GM18517 (cell line): ENCODE measurements around the gene SHISA4.

ENCODE experiments used
- ATAC-seq: cut with Tn5 transposase; IDR thresholded peaks from one replicate; pipeline ENCODE4 v1.9.1; 2021; ENCODE audit warnings: mild to moderate bottlenecking, moderate library complexity; ENCODE audit not compliant: unreplicated experiment

Gene SHISA4

DNA sequence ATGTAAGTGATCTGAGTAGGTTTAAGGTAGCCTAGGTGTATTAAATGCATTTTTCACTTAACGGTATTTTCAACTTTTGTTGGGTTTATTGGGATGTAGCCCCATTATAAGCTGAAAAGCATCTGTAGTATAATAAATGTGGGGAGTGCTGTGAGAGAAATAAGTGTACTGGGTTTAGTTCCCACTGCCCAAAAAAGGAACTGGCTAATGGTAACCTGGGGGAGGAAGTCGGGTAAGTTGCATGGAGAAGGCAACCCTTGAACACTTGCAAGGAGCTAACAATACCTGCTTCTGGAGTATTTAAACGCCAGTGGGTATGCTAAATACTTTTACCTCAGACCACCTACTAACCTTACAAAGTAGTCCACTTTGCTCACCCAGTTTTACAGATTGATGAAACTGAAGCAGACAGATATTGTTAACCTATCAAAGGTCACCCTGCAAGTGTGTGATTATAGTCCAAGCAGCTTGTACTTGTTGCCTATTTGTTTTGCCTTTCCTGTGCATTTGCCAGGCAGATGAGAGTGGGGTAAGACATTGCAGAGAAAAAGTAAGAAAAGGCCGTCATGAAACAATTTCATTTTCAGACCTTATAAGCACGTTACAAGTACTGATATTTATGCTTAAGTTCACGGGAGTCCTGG is 7.6 kb upstream of the SHISA4 start:
- ATAC-seq = no peak

- ATAC-seq = no peak
Measured at GRCh38 chr1:201881617-201882016, 7.1 kb upstream of the SHISA4 start.

DNA sequence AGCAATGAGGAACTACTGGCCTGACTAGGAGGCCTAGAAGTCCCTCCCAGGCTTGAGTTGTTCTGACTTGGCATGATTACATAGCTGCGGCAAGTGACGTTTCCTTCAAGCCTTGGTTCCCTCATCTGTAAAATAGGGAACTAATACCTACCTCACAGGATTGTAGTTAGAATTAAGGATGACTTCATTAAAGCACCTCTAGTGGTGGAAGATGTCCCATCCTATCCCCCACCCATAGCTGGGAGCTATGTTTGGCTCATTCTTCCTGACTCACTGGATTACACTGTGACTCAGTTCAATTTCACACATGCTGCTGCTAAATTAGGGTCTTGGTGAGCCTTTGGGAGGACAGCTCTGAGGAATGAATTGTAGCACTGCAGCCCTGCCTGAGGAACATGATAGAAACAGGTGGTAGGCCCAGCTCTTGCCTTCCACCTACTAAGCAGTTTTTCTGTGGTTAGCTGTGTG is 6.0 kb upstream of the SHISA4 start:
- ATAC-seq = peak; percentile 53

DNA sequence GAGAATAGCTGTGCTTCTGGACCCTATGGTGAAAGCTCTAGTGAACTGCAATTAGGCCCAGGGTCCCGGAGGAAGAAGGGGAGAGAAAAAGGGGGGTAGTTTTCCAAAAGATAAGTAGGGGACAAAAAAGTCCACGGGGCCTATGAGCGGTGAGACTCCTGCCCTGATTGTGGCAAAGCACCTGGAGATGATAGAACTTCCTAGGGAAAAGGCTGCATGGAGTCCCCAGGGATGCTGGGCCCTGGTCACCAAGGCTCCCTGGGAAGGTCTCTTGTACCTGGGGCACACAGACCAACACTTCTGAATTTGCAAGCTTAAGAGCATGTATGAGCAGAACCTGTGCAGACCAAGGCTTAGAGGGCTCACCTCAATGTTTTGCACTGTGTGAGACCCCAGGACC is 5.4 kb upstream of the SHISA4 start:
- ATAC-seq = no peak

GRCh38 chr1:201883786-201884185 is 4.9 kb upstream of the SHISA4 start:
- ATAC-seq = no peak

DNA sequence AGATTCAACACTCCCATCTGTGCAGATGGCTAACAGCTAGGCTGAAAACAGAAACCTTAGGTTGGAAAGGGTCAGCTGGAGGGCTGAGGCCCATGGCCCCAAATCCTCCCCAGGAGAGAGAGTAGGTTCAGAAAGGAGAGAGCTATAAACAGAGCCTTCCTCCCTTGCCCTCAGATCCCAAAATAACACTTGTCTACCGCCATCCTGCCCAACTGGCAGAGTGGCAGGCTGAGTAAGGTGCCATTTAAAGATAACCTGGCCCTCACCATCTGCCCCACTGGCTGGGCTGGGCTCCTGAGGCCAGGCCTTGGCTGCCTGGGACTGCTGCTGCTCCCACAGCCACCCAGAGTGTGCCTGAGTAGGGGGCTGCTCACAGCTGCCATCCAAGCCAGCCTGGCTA is 4.3 kb upstream of the SHISA4 start:
- ATAC-seq = no peak

GRCh38 chr1:201885531-201886075 is 3.1 kb upstream of the SHISA4 start:
- no peak for ATAC-seq

GRCh38 chr1:201886103-201886885 is 2.4 kb upstream of the SHISA4 start:
- ATAC-seq = no peak

DNA sequence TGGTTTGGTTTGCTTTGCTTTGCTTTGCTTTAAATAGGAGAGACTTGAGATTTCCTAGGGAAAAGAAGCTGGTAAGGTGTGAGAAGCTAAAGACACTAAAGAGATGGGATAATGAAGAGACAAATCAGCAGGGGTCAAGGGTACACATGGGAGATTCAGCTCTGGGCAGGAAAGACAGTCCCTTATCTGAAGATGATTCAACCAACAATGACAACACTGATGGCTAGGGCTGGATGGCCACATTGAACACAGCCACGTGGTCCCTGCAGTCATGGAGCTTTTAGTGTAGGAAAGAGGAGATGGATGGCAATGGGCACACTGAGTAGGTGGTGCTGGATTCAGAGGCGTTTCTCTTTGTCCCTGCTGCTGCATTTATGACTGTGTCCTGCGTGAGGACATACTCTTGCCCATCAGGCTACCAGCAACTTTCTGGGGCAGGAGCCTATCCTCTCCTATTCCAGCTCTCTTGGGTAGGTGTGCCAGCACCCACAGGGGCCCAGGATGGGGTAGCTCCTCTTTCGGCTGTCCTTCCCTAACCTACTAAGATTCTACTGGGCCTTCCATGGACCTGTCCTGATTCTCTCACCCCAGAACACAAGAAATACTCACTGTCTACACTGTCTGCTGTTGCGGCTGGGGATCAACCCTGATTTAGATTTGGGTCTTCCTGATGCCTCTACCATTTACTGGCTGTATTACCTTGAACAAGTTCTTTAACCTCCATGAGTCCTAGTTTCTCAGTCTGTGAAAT is 1.4 kb upstream of the SHISA4 start:
- ATAC-seq = no peak

DNA sequence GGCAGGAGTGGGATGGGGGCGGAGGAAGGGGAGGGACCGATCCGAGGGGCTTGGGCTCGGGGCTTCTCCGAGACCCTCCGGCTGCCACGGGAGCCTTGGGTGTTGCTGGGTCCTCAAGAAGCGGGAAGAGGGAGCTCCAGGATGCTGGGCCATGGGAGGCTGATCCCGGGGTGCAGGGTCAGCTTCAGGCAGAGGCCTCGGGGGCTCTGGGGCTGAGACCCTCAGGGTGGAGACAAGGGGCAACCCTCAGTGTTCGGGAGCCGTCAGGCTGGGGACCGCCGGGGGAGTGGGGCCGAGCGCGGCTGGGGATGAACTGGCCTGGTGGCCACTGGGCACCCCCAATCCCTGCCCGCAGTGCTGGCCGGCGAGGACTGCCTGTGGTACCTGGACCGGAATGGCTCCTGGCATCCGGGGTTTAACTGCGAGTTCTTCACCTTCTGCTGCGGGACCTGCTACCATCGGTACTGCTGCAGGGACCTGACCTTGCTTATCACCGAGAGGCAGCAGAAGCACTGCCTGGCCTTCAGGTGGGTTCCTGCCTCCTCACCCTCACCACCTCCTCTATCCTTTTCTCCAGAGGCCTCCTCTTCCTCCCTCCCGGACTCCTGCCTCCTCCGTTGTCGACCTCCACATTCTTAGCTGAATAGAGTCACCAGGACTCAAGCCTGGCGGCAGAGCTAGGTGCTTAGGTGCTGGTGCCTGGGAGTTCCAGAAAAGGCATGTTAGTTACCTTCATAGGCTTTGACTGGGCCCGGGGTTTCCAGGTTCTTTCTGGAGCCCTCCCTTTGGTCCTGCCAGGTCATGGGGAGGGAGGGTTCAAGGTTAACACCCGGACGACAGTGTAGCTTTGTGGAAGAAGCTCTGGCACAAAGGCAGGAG is 631 bp downstream of the SHISA4 start:
- no peak for ATAC-seq

GRCh38 chr1:201890223-201890622 is 1.5 kb downstream of the SHISA4 start:
- no peak for ATAC-seq

DNA sequence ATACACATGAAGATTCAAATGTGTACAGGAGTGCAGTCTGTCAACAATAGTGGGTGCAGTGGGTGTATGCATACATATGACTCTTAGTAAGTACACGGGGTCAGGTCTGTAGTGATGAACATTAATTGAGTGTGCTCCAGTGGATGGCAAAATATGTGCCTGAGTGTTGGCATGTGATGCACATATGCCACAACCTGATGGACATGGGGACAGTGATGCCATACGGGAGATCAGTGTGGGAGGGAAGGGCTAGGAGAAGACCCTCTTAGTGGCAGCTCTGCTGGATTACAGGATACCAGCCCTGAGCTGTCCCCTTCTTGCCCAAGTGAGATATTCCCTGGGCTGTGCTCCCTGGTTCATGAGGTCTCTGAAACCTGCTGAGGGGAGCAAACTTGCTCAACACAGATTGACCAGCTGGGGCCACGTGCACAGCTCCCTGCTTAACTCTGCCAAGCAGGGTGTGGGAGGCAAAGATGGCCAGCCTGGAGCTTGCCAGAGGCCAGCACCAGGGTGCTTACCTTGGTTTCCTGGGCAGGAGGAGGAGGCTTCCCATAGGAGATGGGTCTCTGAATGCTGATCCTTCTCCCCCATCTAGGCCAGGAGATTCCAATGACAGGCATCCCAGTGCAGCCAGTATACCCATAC is 2.2 kb downstream of the SHISA4 start:
- ATAC-seq = no peak

DNA sequence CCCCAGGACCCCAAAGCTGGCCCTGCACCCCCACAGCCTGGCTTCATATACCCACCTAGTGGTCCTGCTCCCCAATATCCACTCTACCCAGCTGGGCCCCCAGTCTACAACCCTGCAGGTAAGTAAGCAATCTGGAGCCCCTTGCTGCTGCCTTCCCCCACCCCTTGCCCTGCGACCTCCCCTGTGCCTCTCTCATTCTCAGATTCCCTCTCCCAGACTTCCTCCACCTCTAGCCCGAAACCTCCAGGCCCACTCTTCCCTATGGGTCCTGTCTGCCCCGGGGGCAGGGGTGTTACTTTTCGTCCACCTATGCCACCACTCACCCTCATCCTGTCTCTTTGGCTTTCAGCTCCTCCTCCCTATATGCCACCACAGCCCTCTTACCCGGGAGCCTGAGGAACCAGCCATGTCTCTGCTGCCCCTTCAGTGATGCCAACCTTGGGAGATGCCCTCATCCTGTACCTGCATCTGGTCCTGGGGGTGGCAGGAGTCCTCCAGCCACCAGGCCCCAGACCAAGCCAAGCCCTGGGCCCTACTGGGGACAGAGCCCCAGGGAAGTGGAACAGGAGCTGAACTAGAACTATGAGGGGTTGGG is 2.9 kb downstream of the SHISA4 start:
- no peak for ATAC-seq

GRCh38 chr1:201892211-201892610 is 3.5 kb downstream of the SHISA4 start:
- no peak for ATAC-seq

DNA sequence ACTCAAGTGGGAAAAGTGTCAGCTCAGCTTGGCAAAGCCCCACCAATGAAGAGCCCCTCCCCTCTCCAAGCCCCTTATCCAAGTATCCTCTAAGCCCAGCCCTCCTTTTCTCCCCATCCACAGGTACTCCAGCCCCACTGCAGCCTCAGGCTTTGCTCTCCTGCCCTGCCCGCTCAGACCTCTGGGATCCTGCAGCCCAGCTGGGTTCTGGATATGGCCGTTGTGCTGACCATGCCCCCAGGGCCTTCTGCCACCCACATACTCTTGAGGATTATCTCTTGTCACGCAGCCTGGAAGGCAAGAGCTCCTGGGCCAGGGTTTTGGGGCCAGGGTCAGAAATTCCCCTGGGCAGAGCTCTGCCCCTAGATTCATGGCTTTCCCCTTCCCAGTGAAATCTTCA is 4.7 kb downstream of the SHISA4 start:
- ATAC-seq = no peak

DNA sequence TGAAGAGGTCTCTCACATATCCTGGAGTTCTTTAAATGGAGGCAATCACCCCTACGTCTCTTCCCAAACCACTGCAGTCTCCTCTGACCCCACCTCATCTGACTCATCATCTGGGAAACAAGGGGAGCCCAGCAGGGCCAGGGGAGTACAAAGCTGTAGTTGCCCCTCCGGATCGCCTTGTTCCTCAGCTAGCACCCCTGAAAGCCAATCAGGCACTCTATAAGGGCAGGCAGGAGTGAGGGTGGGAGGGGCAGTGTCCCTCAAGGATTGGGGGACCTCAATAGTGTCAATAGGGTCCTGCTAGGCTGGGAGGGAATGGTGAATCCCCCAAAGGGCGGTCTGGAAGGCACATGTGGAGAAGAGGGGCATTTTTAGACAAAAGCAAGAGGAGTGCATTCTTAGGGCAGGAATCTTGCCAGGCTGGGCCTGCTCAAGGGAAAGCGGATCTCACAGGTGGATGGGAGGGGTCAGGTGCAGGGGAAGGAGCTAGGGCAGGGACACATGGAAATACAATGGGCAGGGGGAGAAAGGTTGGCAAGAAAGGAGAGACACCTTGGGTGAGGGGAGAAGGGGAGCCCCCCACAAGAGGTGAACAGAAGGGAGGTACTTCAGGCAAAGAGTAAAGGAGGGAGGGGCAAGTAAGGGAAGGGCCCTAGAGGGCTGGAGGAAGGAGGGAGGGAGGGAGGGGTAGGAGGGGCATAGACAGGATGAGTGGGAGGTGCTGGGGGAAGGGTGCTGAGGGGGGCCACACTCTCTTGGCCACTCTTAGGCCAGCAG is 5.8 kb downstream of the SHISA4 start:
- no peak for ATAC-seq

DNA sequence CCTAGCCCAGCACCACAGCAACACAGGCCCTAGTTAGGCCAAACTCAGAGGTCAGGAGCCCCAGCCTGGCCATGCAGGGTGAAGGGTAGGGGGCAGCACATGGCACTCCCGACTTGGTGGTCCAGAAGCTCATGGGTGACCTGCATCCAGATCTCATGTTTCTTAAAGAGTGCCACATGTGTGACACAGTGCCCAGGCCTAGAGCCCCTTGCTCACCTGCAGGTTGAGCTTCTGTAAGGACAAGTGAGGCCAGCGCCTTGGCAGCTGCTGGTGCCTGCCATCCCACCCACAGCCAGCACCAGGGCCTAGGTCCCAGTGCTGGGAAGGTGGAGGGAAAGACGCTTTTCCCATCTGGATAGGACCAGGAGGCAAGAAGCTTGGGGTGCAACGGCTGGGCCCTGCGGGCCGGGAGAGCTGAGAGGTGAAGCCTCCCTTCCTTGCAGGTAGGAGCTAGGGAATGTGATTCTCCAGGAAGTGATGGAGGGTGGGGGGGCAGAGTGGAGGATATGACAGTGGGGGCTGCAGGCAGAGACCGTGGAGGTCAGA is 6.5 kb downstream of the SHISA4 start:
- ATAC-seq = no peak

DNA sequence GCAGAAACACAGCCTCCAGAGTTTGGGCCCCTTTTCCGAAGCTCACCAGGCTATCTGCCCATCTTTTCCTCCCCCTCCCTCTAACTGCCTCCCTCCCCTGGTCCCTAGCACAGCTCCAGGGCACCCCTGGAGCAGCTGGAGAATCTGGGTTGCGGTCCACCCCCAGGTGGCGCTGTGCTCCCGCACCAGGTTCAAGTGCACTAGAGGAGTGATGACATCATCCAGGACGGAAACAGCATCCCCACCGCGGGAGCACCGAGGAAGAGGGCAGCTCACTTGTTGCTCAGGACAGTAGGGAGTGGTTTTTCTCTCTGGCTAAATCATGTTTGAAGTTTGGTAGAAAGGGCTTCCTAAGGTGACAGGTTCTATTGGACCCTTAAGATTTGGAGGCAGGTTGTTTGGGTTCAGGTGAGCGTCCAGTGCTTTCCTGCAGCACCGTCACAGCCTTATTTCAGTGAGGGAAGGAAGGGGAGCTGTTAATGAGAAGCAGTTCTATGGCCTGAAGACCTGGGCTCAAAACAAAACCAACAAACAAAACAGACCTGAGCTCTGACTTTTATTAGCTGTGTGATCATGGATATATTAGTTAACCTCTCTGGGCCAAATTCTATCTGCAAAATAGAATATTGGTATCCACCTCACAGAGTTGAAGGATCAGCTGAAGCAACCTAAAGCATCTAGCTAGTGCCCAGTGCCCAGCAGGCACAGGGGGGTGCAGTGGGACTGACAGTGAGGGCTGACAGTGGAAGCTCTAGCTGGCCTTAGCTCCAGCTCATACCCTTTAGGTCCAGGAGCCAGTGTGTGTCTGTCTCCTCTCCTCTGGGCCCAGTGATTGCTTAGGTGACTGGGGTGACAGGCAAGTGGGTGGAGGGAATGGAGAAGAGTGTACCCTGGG is 7.5 kb downstream of the SHISA4 start:
- ATAC-seq = peak; percentile 78
